ENCODE data around the gene GOLGA8B. TPM values are rescaled to one million over a fixed set of nuclear protein-coding genes. Genes with fewer than 3 reads are reported as not detected.
A peak's percentile ranks its signal among the peaks of the same experiment; 100 is the strongest.
"Not testable (repeated sequence)": the region's sequence is repeated elsewhere in the genome, so short reads cannot be mapped to it uniquely, and the experiment has no call there.

GOLGA8B gene
- total RNA-seq, 1 donor from 2014 or later, result 36.9 TPM

GRCh38 chr15:34603095-34603494, 19.6 kb upstream of the GOLGA8B start:
- no peak for DNase-seq (ENCODE audit: low spot score)
- intact Hi-C loops (cut with DNase I), result no loop called here

- no peak for DNase-seq (ENCODE audit: low spot score)
- intact Hi-C loops (cut with DNase I), result no loop called here
These were observed 17.5 kb upstream of the GOLGA8B start for GRCh38 chr15:34600923-34601322.

- intact Hi-C loops (cut with DNase I), result no loop called here
- DNase-seq (ENCODE audit: low spot score), result no peak
These were observed 15.5 kb upstream of the GOLGA8B start for GRCh38 chr15:34598799-34599585.

- intact Hi-C loops (cut with DNase I), result no loop called here
- DNase-seq (ENCODE audit: low spot score), result no peak
These were observed 13.9 kb upstream of the GOLGA8B start for GRCh38 chr15:34597316-34597715.

GRCh38 chr15:34594361-34594760, 10.9 kb upstream of the GOLGA8B start:
- DNase-seq (ENCODE audit: low spot score), result no peak
- intact Hi-C loops (cut with DNase I), result no loop called here

GRCh38 chr15:34591306-34591705, 7.9 kb upstream of the GOLGA8B start:
- intact Hi-C loops (cut with DNase I), result no loop called here
- DNase-seq (ENCODE audit: low spot score), result no peak

- intact Hi-C loops (cut with DNase I), result no loop called here
- DNase-seq (ENCODE audit: low spot score), result no peak
These were observed 4.7 kb upstream of the GOLGA8B start for GRCh38 chr15:34588046-34588674.

GRCh38 chr15:34585966-34586365, 2.5 kb upstream of the GOLGA8B start:
- intact Hi-C loops (cut with DNase I), result not testable (repeated sequence)

GRCh38 chr15:34584996-34585395, 1.5 kb upstream of the GOLGA8B start:
- intact Hi-C loops (cut with DNase I), result loop anchor here (5.0 kb wide), 1 partner anchor 148 kb away; the partner anchor contains the start of gene GOLGA8A
- no peak for DNase-seq (ENCODE audit: low spot score)

More at GRCh38 chr15:34585966-34586365, 2.5 kb upstream of the GOLGA8B start:
- DNase-seq (ENCODE audit: low spot score), result not testable (repeated sequence)

DNA sequence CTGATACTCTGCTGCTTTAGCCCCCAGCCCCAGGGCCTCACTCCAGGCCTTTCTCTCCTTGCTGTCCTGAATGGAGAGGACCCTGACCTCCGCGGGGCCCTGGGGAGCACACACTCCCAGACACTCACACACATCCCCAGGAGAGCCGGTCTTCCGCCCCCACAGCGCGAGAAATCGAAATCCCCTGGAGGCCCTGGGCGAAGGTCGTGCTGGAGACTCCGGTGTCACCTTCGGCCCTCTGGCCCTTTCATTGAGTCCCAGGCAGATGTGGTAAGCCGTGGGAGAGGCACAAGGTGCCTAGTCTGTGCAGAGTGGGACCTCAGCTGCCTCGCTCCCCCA, 848 bp upstream of the GOLGA8B start:
- no peak for DNase-seq (ENCODE audit: low spot score)
- intact Hi-C loops (cut with DNase I), result loop anchor here (5.0 kb wide), 1 partner anchor 147 kb away; the partner anchor contains the start of gene GOLGA8A

GRCh38 chr15:34582461-34583371, 735 bp downstream of the GOLGA8B start:
- DNase-seq (ENCODE audit: low spot score), result peak; percentile 78
- intact Hi-C loops (cut with DNase I), result loop anchor here (5.0 kb wide), 1 partner anchor 145 kb away; the partner anchor contains the start of gene GOLGA8A

- DNase-seq (ENCODE audit: low spot score), result not testable (repeated sequence)
- intact Hi-C loops (cut with DNase I), result loop anchor here (5.0 kb wide), 1 partner anchor 145 kb away; the partner anchor contains the start of gene GOLGA8A
These were observed 1.6 kb downstream of the GOLGA8B start for GRCh38 chr15:34581687-34582460.

DNA sequence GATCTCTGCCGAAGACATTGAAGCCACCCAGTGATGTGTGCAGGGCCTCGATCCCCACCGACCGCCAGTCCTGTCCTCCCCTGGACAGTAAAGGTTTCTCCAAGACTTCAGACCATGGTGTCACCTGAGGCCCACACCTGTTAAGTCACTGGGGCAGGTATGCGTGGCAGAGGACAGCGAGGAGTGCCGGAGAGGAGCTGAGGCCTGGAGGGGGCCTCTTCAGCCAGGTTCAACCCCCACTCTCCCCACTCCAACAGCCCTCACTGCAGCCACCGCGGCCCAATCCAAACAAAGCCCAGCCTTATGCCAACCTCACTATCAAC, 2.4 kb downstream of the GOLGA8B start:
- intact Hi-C loops (cut with DNase I), result loop anchor here (5.0 kb wide), 1 partner anchor 144 kb away; the partner anchor contains the start of gene GOLGA8A
- DNase-seq (ENCODE audit: low spot score), result no peak

GRCh38 chr15:34580251-34581042, 3.0 kb downstream of the GOLGA8B start:
- intact Hi-C loops (cut with DNase I), result loop anchor here (5.0 kb wide), 1 partner anchor 143 kb away; the partner anchor contains the start of gene GOLGA8A
- peak; percentile 79 for DNase-seq (ENCODE audit: low spot score)

DNA sequence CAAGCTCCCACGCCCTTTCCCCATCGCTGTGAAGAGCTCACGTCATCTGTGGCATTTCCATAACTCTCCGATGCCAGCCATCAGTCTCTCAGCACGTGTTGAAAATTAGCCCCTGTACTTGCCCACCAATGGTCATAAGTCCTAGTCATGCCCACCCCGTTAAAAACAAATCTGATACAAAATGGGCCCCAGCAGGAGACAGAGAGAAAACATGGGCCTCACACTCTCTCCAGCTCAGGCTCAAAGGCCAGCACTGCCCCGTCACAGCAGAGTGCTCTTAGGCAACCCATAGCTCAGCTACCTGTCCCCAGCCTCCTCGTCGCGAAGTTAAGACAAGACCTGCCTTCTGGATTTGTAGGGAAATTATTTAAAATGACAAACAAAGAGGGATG, 5.2 kb downstream of the GOLGA8B start:
- no peak for DNase-seq (ENCODE audit: low spot score)
- intact Hi-C loops (cut with DNase I), result no loop called here

DNA sequence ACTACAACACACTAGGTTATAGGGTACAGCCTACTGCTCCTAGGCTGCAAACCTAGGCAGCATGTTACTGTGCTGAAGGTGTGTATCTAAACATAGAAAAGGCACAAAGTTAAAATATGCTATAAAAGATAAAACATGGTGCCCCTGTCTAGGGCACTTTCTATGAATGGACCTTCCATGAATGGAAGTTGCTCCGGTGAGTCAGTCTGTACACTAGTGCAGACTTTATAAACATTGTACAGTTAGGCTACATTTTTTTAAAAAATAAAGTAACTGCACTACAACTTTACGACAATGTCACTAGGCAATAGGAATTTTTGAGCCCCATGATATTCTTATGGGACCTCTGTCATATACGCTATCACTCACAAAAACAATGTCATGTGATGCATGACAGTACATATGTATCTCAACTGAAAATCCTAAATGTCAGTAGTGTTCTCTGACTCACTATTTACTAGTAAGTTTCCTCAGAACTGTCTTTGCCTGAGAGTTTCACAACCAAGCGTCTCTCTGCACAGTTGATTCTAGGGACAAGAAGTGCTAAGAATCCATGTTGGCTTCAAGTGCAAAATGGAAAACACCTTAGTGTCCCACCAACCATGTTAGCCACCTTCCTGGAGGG, 5.7 kb downstream of the GOLGA8B start:
- intact Hi-C loops (cut with DNase I); DNase-seq (ENCODE audit: low spot score): not testable (repeated sequence)

GRCh38 chr15:34575035-34575434, 8.4 kb downstream of the GOLGA8B start:
- DNase-seq (ENCODE audit: low spot score); intact Hi-C loops (cut with DNase I): not testable (repeated sequence)

GRCh38 chr15:34572921-34573320, 10.5 kb downstream of the GOLGA8B start:
- DNase-seq (ENCODE audit: low spot score); intact Hi-C loops (cut with DNase I): not testable (repeated sequence)

Data from cardiac septum (tissue), 1 donor.